GM19035 (cell line): ENCODE results near the gene PILRA.
"Not testable (repeated sequence)": the region's sequence is repeated elsewhere in the genome, so short reads cannot be mapped to it uniquely, and the experiment has no call there.

Source experiments
- ATAC-seq: cut with Tn5 transposase; IDR thresholded peaks from one replicate; pipeline ENCODE4 v1.9.1; 2021; ENCODE audit not compliant: unreplicated experiment

PILRA gene

DNA sequence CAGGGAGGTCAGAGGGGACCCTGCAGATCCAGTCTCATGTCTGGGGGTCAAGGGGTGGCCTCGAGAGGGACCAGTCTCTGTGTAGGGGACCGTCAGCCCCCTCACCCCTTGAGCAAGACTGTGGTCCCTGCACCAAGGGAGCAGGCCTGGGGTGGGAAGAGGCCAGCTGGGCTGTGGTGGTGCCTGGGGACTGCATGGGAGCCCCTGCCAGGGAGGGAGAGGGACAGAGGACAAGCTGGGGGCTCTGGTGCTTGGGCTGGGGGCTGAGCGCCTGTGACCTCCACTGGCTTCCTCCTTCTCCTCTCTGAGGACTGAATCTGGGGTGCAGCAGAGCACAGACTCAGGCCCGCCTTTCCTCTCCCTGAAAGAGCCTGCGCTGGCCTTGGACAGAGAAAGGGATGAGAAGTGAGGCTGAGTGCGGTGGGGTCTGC, 16.1 kb upstream of the PILRA start:
- no peak for ATAC-seq

DNA sequence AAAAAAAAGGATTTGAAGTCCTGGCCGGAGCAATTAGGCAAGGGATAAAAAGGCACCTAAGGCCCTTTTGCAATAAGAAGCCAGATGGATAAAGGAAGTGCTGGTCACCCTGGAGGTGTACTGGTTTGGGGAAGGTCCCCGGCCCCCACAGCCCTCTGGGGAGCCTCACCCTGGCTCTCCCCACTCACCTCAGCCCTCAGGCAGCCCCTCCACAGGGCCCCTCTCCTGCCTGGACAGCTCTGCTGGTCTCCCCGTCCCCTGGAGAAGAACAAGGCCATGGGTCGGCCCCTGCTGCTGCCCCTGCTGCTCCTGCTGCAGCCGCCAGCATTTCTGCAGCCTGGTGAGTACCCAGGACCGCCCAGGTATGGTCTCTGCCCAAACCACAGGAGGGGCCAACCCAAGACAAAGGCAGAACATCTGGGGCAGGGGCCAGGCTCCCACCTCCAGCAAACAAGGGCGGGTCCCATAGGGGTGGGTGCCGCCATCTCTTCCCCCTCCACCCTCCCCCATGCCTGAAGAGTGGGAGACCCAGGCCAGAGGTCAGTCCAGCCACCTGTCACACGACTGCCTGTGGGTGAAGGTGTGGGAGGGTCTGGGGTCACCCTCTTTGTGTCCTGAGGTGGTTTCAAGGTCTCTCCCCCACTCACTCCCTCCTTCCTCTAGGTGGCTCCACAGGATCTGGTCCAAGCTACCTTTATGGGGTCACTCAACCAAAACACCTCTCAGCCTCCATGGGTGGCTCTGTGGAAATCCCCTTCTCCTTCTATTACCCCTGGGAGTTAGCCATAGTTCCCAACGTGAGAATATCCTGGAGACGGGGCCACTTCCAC, 15.0 kb upstream of the PILRA start, which contains the start of gene PILRB:
TSS of gene PILRB (plus strand) at position 91 of the 830 bp plus-strand sequence. CDS start at position 277, 186 bp downstream.
- no peak for ATAC-seq

DNA sequence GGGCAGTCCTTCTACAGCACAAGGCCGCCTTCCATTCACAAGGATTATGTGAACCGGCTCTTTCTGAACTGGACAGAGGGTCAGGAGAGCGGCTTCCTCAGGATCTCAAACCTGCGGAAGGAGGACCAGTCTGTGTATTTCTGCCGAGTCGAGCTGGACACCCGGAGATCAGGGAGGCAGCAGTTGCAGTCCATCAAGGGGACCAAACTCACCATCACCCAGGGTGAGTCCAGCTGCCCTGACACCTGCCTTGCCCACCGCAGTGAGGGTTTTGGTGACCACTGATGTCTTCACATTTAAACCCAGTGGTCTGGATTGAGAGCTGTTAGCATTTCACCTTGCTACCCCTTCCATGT, 14.5 kb upstream of the PILRA start:
- no peak for ATAC-seq

DNA sequence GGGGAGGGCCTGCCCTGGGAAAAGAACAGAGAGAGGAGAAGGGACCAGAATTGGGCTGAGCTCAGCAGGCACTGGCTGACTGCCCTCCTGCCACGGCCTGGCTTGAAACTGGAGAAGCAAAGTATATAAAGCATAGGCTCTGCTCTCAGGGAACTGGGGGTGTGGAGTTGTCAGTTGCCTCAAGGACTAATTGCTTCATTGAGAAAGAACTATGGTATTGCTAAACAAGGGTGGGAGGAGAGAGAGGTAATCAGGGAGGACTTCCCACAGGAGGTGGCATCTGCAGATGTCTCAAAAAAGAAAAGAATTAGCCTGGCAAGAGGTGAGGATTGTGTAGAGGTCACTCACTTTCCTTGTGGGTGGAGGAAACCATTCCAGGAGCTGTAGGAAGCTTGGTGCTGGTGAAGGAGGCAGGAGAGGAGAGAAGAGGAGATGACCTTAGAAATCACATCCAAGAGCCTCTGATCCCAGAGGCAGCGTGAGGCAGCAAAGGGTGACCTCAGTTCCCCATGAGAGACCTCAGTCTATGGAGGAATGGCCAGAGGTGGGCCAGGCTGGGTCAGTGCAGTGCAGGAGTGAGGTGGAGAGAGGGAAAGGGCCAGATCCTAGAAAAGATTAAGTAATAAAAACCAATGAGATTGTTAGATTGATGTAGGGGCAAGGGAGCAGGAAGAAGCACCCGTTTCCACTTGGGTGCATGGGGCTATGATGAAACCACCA, 13.0 kb upstream of the PILRA start:
- ATAC-seq: no peak

DNA sequence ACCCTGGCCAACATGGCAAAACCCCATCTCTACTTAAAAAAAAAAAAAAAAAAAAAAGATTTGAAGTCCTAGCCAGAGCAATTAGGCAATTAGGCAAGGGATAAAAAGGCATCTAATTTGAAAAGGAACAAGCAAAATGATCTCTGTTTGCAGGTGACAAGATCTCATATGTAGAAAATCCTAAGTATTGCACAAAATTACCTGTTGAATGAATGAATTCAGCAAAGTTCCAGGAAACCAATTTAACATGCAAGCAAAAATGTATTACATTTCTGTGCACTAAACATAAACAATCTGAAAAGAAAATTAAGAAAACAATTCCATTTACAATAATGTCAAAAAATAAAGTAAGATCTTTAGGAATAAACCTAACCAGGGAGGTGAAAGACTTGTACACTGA, 10.2 kb upstream of the PILRA start:
- no peak for ATAC-seq

DNA sequence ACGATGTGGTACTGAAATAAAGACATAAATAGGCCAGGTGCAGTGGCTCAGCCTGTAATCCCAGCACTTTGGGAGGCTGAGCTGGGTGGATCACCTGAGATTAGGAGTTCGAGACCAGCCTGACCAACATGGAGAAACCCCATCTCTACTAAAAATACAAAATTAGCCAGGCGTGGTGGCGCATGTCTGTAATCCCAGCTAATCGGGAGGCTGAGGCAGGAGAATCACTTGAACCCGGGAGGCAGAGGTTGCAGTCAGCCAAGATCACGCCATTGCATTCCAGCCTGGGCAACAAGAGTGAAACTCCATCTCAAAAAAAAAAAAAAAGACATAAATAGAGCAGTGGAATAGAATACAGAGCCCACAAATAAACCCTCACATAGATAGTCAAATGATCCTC, 9.5 kb upstream of the PILRA start:
- not testable (repeated sequence) for ATAC-seq

DNA sequence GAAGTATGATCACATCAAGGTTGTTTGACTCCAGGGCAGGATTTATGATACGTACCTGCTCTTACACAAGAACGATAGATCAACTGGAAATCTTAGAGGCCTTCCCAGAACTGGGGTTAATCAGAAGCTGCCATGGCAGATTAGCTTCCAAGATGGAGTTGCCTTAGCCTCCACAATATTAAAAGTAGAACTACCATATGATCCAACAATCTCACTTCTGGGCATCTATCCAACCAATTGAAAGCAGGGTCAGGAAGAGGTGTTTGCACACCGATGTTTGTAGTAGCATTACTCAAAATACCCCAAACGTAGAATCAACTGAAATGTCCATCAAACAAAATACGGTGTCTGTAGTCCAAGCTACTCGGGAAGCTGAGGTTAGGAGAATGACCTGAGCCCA, 8.8 kb upstream of the PILRA start:
- ATAC-seq: no peak

DNA sequence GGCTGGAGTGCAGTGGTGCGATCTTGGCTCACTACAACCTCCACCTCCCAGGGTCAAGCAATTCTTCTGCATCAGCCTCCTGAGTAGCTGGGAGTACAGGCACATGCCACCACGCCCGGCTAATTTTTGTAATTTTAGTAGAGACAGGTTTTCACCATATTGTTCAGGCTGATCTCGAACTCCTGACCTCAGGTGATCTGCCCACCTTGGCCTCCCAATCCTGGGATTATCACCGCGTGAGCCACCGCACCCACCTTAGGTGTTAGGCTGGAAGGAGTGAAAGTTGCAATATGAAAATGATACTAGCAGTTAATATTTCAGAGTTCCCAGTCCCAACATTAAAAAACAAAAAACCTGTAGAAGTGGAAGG, 7.3 kb upstream of the PILRA start:
- ATAC-seq: not testable (repeated sequence)

DNA sequence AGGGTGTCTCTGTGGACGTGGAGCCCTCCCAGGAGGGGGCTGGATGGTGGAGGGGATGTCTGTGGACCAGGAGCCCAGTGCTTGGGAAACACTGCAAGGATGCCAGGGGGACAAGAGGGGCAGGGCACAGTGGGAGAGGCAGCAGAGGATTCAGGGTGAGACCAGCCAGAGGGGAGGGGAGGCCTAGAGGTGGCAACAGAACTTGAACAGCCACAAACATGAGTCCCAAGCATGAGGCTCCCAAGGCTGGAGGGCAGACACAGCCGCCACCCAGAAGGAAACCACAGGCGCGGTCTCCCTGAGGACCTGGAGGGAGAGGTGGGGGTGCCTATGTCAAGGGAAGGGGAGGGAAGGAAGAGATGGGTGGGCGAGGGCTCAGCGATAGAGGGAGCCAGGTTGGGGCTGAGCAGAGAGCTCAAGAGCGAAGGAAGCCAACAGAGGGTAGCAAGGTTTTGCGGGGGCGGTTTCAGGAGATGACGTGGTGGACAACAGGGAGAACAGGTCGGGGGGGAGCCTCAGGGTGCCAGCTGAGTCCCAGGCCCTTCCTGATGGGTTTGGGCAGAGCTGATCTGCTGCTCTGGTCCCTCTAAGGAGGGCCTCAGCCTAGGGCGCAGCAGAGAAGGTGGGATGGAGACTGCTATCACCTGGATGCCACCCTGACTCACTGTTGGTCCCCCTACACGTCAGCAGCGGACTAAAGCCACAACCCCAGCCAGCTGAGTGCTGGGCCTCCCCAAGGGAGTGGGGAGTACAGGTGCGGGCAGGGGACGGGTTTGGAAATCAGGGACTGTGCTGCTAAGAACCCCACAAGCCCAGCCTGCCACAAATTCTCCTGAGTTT, 6.7 kb upstream of the PILRA start:
- ATAC-seq: no peak

DNA sequence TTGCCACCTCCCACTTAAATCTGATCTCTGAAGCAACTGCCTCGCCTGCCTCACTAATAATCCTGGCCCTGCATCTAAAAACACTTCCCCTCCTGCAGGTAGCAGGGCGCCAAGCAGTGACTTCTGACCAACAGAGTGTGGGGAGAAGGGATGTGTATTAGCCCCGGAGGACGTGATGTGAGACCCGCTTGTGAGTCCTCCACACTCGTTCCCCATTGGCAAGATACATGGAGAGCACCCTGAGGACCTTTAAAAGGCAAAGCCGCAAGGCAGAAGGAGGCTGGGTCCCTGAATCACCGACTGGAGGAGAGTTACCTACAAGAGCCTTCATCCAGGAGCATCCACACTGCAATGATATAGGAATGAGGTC, 6.1 kb upstream of the PILRA start:
- no peak for ATAC-seq

DNA sequence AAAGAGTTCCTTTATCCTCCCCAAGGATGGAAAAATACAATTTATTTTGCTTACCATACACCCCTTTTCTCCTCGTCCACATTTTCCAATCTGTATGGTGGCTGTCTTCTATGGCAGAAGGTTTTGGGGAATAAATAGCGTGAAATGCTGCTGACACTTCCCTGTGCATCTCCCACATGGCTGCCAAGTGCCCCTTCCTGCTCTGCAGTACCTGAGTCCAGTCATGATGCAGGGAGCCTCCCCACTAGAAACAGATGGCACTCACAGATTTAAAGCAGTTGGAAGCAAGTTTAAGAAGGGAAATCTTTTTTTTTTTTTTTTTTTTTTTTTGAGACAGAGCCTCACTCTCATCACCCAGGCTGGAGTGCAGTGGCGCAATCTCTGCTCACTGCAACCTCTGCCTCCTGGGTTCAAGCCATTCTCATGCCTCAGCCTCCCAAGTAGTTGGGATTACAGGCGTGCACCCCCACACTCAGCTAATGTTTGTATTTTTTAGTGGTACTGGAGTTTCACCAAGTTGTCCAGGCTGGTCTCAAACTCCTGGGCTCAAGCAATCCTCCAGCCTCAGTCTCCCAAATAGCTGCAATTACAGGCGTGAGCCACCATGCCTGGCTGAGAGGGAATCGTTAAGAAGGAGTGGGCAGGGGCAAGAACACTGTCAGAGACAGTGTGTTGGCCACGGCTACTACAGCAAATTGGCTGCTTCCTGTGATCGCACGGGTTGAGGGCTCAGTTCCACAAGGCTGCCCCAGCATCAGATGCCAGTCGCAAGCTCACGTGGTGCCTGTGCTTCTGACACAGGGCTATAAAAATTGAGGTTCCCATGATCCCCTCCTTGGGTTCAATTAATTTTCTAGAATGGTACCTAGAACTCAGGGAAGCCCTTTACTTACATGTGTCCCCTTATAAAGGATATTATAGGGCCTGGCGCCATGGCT, 5.3 kb upstream of the PILRA start:
- ATAC-seq: no peak

DNA sequence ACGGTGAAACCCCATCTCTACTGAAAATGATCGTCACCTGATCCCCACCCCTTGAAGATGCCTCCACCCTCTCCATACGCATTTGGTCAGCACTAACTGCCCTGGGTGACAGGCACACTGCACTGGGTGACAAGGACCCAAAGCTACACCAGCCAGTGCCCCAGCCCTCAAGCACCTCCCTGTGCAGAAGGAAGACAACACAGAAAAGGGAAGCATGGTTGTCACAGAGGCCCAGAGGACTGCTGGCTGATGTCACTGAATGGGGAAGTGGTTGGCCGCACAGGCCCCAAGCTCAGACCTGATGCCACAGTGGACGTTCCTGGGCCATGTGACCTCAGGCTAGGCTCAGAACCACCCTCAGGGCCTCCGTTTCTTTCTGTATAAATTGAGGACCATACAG, 4.2 kb upstream of the PILRA start:
- ATAC-seq: peak; percentile 64

DNA sequence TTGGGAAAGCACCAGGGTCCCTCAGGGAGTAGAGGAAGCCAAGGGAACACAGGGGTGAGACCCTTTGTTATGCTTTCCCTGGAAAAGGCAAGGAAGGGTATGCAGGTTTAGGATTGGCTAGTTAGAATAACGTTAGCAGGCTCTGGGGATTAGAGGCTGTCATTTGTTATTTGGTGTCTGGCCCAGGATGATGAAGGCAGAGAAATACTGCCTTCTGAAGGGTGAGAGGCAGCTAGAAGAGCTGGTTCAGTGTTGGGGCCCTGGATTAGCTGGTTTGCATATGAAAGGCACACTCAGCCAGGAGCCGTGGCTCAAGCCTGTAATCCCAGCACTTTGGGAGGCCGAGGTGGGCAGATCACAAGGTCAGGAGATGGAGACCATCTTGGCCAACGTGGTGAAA, 3.0 kb upstream of the PILRA start:
- ATAC-seq: no peak

DNA sequence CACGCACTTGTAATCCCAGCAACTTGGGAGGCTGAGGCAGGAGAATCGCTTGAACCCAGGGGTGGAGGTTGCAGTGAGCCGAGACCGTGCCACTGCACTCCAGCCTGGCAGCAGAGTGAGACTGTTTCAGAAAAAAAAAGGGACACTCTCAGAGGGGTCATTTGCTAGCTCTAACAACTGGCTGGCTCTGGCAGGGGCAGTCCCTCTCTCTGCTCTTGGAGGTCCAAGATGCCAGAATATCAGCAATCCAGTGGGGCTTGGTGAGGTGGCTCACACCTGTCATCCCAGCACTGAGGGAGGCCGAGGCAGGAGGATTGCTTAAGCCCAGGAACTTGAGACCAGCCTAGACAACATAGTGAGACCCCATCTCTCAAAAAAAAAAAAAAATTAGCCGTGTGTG, 2.5 kb upstream of the PILRA start:
- no peak for ATAC-seq

DNA sequence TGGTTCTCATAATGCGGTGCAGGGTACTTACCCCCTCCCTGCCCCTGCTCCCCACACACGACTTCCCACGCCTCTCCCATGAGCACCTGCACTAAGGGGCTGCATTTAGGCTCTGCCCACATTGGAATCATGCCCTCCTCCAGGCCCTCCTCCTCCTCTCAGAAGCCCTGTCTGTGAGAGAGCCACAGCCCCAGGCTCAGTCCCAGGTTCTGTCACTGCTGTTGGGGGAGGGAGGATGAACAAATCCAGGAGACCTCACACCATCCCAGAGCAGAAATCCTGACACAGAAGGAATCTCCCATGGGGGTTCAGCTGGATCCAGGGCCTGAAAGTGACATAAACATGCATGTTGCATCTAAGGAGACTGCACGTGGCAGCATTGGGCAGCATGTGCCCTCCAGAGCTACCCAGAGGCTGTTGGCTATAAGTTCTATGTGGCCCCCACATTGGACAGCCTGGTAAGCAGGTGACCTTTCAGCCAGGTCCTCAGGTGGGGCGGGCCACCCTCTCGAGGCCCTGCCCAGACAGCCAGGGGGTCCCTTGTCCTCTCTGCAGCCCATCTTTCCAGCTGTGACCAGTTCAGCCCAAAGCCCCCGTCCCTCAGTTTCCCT, 1.6 kb upstream of the PILRA start:
- no peak for ATAC-seq

DNA sequence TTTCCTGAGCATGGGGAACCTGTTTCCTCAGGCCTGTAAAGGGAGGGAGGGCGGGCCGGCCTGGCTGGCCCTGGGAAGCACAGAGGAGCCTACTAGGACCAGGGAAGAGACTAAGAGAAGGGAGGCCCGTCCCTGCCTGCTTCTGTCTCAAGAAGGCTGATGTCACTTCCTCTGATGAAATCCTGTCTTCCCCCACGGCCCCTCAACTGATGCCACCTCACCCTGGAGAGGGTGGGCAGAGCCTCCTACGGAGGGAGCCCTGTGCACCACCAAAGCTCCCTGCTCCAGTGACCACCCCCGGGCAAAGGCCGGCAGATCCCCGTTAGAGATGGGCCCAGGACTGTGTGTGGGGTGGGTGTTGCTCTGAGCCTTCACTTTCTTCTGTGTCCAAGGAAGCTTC, 1.0 kb upstream of the PILRA start:
- no peak for ATAC-seq

DNA sequence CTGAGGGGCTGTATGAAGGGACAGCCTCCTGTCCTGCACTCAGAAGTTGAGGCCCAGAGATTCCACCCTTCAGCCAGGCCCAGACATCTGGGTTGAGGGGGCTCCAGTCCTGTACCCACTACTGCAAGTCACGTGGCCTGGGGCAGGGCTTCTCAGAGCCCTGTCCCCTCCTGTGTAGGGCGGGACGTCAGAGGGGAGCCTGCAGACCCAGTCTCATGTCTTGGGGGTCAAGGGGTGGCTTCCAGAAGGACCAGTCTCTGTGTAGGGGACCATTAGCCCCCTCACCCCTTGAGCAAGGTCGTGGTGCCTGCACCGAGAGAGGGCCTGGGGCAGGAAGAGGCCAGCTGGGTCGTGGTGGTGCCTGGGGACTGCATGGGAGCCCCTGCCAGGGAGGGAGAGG, 593 bp upstream of the PILRA start:
- ATAC-seq: no peak

DNA sequence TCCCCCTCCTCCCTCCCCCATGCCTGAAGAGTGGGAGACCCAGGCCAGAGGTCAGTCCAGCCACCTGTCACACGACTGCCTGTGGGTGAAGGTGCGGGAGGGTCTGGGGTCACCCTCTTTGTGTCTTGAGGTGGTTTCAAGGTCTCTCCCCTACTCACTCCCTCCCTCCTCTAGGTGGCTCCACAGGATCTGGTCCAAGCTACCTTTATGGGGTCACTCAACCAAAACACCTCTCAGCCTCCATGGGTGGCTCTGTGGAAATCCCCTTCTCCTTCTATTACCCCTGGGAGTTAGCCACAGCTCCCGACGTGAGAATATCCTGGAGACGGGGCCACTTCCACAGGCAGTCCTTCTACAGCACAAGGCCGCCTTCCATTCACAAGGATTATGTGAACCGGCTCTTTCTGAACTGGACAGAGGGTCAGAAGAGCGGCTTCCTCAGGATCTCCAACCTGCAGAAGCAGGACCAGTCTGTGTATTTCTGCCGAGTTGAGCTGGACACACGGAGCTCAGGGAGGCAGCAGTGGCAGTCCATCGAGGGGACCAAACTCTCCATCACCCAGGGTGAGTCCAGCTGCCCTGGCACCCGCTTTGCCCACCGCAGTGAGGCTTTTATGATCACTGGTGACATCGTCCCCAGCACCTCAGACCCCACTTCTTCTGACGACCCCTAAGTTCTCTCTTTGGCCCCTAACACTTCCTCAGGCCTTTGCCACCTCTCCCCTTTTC, 747 bp downstream of the PILRA start:
- ATAC-seq: not testable (repeated sequence)

DNA sequence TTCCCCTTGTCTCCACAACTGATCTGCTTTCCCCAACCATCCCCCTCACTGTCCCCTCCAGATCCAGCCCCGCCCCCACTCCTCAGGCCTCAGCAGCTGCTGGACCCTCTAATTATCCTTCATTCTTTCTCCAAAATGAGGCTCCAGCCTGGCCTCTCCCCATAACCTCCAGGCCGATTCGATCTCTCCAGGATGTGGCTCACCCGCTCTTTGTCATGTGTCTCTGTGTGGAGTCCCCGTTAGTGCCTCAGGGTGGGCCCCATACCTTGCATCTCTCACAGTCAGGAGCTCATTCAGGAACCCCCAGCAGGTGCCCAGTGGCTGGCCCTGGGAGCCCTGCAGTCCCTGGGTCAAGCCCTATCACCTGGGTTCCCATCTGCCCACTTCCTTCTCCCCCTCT, 1.3 kb downstream of the PILRA start:
- ATAC-seq: no peak

DNA sequence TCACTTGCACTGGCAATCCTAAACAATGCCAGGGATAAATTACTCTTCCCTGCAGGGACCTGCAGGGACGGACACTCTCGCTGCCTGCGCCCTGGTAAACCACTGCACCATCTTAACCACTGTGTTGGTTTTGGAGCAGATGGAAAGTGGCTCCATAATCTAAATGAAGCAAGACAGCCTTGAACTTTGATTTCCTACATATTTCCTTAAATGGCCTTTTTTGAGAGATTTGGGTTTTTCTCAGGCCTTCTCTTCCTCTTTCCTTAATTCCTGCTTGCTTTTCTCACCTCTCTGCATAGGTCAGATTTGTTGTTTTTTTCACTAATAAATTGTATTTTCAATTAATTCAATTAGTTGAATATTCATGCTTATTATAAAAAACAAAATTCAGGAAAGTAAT, 2.8 kb downstream of the PILRA start:
- no peak for ATAC-seq
